22Rv1 (cell line): Measurements from ENCODE around the gene PDE8B.

Experiments
- H3K27ac ChIP-seq: fragments of 450-650 bp; 2 replicates; pipeline ENCODE4 v1.5.1; 2017
- ZFX ChIP-seq: fragments of 450-650 bp; IDR thresholded peaks from 2 replicates; pipeline ENCODE4 v1.6.1; 2017; ENCODE audit warnings: antibody characterized with exemption, borderline replicate concordance
- TF ChIP-seq, protein P1 (sequence below): fragments of 450-650 bp; IDR thresholded peaks from 2 replicates; pipeline ENCODE4 v1.5.1; 2017; ENCODE audit warnings: mild to moderate bottlenecking

Gene PDE8B

GRCh38 chr5:77250021-77250420 is 39.5 kb downstream of the PDE8B start:
- TF ChIP-seq ZFX: no peak
- TF ChIP-seq, protein P1, sequence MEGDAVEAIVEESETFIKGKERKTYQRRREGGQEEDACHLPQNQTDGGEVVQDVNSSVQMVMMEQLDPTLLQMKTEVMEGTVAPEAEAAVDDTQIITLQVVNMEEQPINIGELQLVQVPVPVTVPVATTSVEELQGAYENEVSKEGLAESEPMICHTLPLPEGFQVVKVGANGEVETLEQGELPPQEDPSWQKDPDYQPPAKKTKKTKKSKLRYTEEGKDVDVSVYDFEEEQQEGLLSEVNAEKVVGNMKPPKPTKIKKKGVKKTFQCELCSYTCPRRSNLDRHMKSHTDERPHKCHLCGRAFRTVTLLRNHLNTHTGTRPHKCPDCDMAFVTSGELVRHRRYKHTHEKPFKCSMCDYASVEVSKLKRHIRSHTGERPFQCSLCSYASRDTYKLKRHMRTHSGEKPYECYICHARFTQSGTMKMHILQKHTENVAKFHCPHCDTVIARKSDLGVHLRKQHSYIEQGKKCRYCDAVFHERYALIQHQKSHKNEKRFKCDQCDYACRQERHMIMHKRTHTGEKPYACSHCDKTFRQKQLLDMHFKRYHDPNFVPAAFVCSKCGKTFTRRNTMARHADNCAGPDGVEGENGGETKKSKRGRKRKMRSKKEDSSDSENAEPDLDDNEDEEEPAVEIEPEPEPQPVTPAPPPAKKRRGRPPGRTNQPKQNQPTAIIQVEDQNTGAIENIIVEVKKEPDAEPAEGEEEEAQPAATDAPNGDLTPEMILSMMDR: no peak
- no peak overlapping the region for H3K27ac ChIP-seq

GRCh38 chr5:77251921-77252320 is 41.4 kb downstream of the PDE8B start:
- TF ChIP-seq, protein P1: no peak
- TF ChIP-seq ZFX: no peak
- no peak overlapping the region for H3K27ac ChIP-seq

DNA sequence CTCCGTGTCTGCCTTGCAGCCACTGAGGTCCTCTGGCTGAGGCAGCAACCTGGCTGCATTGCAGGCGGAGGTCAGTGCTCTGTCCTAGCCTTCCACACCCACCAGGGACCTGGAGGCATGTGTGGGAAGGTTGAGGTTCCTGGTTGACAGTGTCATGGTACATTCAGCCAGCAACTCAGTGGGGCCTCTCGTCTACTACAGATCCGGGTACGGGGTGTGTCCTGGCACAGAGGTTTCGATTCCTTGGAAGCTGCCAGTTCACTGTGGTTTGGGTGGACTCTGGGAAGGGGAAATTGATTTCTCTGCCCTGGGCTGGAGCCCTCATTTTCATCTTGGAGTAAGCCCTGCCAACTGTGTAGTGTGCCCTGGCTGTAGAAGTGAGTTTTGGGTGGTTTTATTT is 45.1 kb downstream of the PDE8B start:
- no peak overlapping the region for H3K27ac ChIP-seq
- TF ChIP-seq, protein P1: no peak
- TF ChIP-seq ZFX: no peak

DNA sequence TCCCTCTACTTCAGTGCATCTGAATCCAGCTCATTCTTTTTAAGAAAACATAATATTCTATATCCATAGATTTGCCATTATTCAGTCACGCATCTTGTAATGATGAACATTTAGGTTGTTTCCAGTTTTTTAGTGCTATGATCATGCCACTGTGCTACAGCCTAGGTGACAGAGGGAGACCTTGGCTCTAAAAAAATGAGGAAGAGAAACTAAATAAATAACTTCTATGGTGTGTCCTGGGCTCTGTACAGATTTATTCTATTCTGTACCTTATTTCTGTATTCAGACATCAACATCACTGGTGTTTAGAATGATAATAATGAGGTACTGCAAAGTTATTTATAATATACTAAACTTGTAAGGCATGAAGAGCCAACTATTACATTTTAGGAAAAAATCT is 45.9 kb downstream of the PDE8B start:
- TF ChIP-seq, protein P1: no peak
- TF ChIP-seq ZFX: no peak
- H3K27ac ChIP-seq: no peak overlapping the region

DNA sequence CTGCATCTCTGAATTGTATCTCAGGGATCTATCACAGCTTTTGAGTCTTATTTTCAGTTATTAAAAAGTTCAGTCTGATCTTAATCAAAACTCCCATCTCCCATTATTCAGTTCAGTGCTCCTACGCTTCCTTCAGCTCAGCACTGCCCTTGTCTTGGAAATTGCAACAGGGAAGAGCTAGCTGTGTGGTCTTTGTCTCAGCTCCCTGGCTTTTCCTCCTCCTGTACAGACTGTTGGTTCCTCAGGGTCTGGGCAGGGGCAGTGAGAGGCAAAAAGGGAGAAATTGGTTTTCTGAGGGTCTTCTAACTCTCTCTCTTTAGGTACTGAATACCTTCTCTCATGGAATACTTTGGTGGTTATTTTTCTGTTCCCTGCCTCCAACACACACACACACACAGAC is 48.2 kb downstream of the PDE8B start:
- TF ChIP-seq ZFX: no peak
- TF ChIP-seq, protein P1: no peak
- H3K27ac ChIP-seq: no peak overlapping the region

DNA sequence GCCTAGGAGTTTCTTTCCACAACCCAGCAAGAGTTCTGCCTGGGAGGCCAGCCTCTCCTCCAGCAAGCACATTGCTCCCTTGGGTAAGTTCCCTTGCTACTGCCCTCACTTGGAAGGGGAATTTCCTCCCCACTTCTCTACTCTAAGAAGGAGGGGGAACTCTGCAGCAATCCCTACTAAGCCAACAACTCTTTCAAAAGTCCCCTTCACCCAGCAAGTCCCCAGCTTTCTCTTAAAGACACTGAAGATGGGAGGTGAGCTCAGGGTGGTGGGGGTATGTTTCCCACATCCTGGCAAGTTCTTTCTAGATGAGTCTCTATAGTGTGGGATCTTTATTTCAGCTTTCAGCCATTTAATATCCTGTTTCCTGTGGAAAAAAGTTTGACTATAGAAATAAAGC is 49.0 kb downstream of the PDE8B start:
- no peak overlapping the region for H3K27ac ChIP-seq
- TF ChIP-seq, protein P1: no peak
- no peak for TF ChIP-seq ZFX

GRCh38 chr5:77262697-77263096 is 52.2 kb downstream of the PDE8B start:
- H3K27ac ChIP-seq: no peak overlapping the region
- no peak for TF ChIP-seq ZFX
- TF ChIP-seq, protein P1: no peak
